Measurements from ENCODE around the gene BRME1. TPM values are rescaled to one million over a fixed set of nuclear protein-coding genes. Genes with fewer than 3 reads are reported as not detected.

Gene BRME1
- polyA plus RNA-seq, 1 donor from 2014 or later, result 6.2 TPM

DNA sequence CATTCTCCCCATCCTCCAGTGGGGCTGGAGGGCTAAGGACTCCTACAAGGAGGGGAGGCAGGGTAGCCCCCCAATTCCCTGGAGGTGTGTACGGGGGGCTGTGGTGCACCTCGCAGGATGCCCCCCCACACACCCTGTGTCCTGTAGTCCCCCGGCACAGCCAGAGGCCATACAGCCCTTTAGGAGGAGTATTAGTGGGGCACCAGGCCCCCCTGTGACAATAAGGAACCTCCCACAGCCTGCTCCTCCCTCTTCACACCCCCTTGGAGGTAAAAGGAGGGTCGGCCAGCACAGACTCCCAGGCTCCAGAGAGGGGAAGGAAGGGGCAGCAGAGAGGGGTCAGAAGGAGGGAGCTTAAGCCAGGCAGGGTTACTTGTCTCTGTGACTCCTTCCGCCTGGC lies 29.1 kb downstream of the BRME1 start, which contains the start of gene NANOS3:
TSS of gene NANOS3 (plus strand) at position 301 of the 400 bp plus-strand sequence. CDS start 115 bp downstream, outside the sequence.
- H4K20me1 ChIP-seq (ENCODE audit: insufficient read depth), result no peaks in the 10 kb centered on the region
- H3F3A ChIP-seq (ENCODE audit: insufficient read depth, low read length, poor library complexity, severe bottlenecking), result no peaks in the 10 kb centered on the region
- H3K36me3 ChIP-seq (ENCODE audit: insufficient read depth, low read length), result no peaks in the 10 kb centered on the region
- H3K4me2 ChIP-seq (ENCODE audit: low read length), result no peak within 1 kb of the TSS
- no peaks in the 10 kb centered on the region for H3K9me2 ChIP-seq (ENCODE audit: insufficient read depth, low read length)
- H3K9ac ChIP-seq (ENCODE audit: low read length), result no peak within 1 kb of the TSS
- no peaks in the 10 kb centered on the region for H3K27me3 ChIP-seq (ENCODE audit: insufficient read depth, low read depth, low read length)
- no peaks in the 10 kb centered on the region for H3K9me3 ChIP-seq (ENCODE audit: low read length)
- H3K27ac ChIP-seq (ENCODE audit: low read length), result no peak within 1 kb of the TSS
- H2AFZ ChIP-seq (ENCODE audit: low read depth, low read length), result no peak within 1 kb of the TSS
- H3K79me2 ChIP-seq (replicated peaks; ENCODE audit: insufficient read depth, low read length), result no peaks in the 10 kb centered on the region
- TF ChIP-seq MXI1 (conservative IDR thresholded peaks at IDR 0.05; ENCODE audit: poor library complexity, severe bottlenecking) (no peak), TAF1 (IDR thresholded peaks at IDR 0.05; ENCODE audit: low read depth) (no peak)
- H3K4me3 ChIP-seq (ENCODE audit: low read length), result no peak within 1 kb of the TSS

DNA sequence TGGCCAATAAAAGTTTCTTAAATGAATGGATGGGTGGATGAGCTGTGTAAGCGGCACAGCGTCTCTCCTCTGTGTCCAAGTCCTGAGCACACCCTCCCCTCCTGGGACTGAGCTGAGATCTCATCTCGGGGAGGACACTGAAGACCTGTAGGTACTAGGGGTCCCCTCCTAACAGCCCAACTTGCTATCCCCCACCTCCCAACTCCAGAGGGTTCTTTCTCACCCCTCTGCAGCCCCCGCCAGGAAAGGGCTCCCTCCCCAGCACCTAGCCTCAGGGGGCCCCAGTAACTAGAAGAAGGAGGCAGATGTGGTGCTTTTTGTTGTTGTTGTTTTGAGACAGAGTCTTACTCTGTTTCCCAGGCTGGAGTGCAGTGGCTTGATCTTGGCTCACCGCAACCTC lies 30.1 kb downstream of the BRME1 start:
- Histone ChIP-seq H2AFZ (ENCODE audit: low read depth, low read length) (no peak overlapping the region), H3F3A (ENCODE audit: insufficient read depth, low read length, poor library complexity, severe bottlenecking) (no peaks in the 10 kb centered on the region), H3K79me2 (replicated peaks; ENCODE audit: insufficient read depth, low read length) (no peaks in the 10 kb centered on the region), H3K9ac (ENCODE audit: low read length) (no peak overlapping the region), H3K9me3 (ENCODE audit: low read length) (no peaks in the 10 kb centered on the region), H3K36me3 (ENCODE audit: insufficient read depth, low read length) (no peaks in the 10 kb centered on the region), H3K4me3 (ENCODE audit: low read length) (no peak overlapping the region), H3K9me2 (ENCODE audit: insufficient read depth, low read length) (no peaks in the 10 kb centered on the region), H4K20me1 (ENCODE audit: insufficient read depth) (no peaks in the 10 kb centered on the region), H3K27ac (ENCODE audit: low read length) (no peak overlapping the region), H3K27me3 (ENCODE audit: insufficient read depth, low read depth, low read length) (no peaks in the 10 kb centered on the region), H3K4me2 (ENCODE audit: low read length) (no peak overlapping the region)
- TF ChIP-seq POLR2AphosphoS5 (IDR thresholded peaks at IDR 0.05), result no peak
- TF ChIP-seq TAF1 (IDR thresholded peaks at IDR 0.05; ENCODE audit: low read depth), result no peak
- TF ChIP-seq EZH2 (IDR thresholded peaks at IDR 0.05; ENCODE audit: borderline replicate concordance, insufficient read depth, low read length, poor library complexity, severe bottlenecking), result no peak
- TF ChIP-seq MXI1 (conservative IDR thresholded peaks at IDR 0.05; ENCODE audit: poor library complexity, severe bottlenecking), result no peak
- no peak for TF ChIP-seq RAD21 (conservative IDR thresholded peaks at IDR 0.05)
- TF ChIP-seq EP300 (conservative IDR thresholded peaks at IDR 0.05; ENCODE audit: poor library complexity, severe bottlenecking), result no peak
- no peak for TF ChIP-seq SMC3 (conservative IDR thresholded peaks at IDR 0.05; ENCODE audit: poor library complexity)
- TF ChIP-seq, protein P1, sequence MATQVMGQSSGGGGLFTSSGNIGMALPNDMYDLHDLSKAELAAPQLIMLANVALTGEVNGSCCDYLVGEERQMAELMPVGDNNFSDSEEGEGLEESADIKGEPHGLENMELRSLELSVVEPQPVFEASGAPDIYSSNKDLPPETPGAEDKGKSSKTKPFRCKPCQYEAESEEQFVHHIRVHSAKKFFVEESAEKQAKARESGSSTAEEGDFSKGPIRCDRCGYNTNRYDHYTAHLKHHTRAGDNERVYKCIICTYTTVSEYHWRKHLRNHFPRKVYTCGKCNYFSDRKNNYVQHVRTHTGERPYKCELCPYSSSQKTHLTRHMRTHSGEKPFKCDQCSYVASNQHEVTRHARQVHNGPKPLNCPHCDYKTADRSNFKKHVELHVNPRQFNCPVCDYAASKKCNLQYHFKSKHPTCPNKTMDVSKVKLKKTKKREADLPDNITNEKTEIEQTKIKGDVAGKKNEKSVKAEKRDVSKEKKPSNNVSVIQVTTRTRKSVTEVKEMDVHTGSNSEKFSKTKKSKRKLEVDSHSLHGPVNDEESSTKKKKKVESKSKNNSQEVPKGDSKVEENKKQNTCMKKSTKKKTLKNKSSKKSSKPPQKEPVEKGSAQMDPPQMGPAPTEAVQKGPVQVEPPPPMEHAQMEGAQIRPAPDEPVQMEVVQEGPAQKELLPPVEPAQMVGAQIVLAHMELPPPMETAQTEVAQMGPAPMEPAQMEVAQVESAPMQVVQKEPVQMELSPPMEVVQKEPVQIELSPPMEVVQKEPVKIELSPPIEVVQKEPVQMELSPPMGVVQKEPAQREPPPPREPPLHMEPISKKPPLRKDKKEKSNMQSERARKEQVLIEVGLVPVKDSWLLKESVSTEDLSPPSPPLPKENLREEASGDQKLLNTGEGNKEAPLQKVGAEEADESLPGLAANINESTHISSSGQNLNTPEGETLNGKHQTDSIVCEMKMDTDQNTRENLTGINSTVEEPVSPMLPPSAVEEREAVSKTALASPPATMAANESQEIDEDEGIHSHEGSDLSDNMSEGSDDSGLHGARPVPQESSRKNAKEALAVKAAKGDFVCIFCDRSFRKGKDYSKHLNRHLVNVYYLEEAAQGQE (IDR thresholded peaks at IDR 0.05; ENCODE audit: borderline replicate concordance), result no peak
- TF ChIP-seq, protein P2, sequence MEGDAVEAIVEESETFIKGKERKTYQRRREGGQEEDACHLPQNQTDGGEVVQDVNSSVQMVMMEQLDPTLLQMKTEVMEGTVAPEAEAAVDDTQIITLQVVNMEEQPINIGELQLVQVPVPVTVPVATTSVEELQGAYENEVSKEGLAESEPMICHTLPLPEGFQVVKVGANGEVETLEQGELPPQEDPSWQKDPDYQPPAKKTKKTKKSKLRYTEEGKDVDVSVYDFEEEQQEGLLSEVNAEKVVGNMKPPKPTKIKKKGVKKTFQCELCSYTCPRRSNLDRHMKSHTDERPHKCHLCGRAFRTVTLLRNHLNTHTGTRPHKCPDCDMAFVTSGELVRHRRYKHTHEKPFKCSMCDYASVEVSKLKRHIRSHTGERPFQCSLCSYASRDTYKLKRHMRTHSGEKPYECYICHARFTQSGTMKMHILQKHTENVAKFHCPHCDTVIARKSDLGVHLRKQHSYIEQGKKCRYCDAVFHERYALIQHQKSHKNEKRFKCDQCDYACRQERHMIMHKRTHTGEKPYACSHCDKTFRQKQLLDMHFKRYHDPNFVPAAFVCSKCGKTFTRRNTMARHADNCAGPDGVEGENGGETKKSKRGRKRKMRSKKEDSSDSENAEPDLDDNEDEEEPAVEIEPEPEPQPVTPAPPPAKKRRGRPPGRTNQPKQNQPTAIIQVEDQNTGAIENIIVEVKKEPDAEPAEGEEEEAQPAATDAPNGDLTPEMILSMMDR (IDR thresholded peaks at IDR 0.05; ENCODE audit: poor library complexity, severe bottlenecking), result no peak
